GM21723 (cell line): ENCODE measurements around the gene RTP5.
"Not testable (repeated sequence)": the region's sequence is repeated elsewhere in the genome, so short reads cannot be mapped to it uniquely, and the experiment has no call there.

ENCODE experiments used
- ATAC-seq: cut with Tn5 transposase; IDR thresholded peaks from one replicate; pipeline ENCODE4 v1.9.1; 2021; ENCODE audit warnings: mild to moderate bottlenecking, moderate library complexity; ENCODE audit not compliant: unreplicated experiment

RTP5 gene

GRCh38 chr2:241913703-241914102, 44.2 kb downstream of the RTP5 start:
- no peak for ATAC-seq

- no peak for ATAC-seq
These were observed 45.0 kb downstream of the RTP5 start for GRCh38 chr2:241914542-241914941.

DNA sequence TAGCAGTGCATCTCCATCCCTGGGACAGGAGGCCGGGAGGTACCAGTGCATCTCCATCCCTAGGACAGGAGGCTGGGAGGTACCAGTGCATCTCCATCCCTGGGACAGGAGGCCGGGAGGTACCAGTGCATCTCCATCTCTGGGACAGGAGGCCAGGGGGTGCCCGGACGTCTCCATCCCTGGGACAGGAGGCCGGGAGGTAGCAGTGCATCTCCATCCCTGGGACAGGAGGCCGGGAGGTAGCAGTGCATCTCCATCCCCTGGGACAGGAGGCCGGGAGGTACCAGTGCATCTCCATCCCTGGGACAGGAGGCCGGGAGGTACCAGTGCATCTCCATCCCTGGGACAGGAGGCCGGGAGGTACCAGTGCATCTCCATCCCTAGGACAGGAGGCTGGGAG, 52.1 kb downstream of the RTP5 start:
- not testable (repeated sequence) for ATAC-seq

DNA sequence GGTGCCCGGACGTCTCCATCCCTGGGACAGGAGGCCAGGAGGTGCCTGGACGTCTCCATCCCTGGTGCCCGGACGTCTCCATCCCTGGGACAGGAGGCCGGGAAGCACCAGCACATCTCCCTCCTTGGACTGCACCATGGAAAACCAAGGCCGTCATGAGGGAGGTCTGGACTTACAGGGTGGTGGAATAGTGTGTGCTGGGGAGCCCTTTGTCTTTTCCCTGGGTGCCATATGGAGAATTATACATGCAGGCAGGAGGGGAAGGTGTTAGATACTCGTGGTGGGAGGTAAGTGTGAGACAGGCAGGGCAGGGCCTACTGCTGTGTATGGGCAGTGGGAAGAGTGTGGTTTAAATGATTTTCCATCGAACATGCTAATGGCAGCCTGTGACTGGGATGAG, 52.9 kb downstream of the RTP5 start:
- ATAC-seq = no peak

GRCh38 chr2:241922816-241923601, 53.5 kb downstream of the RTP5 start:
- not testable (repeated sequence) for ATAC-seq
